Smooth muscle cell (in vitro differentiated cells): ENCODE measurements around the gene HEBP2. TPM values are rescaled to one million over a fixed set of nuclear protein-coding genes. Genes with fewer than 3 reads are reported as not detected.
"Not testable (repeated sequence)": the region's sequence is repeated elsewhere in the genome, so short reads cannot be mapped to it uniquely, and the experiment has no call there.

Experiments used
- DNase-seq: peaks from one replicate; lab custom pipeline; 2025; ENCODE audit not compliant: unreplicated experiment; lab: John Stamatoyannopoulos, UW
- H2AFZ ChIP-seq: fragments of 200-600 bp; sonication (generic); 2 replicates; pipeline ENCODE4 v1.6.0; 2016; ENCODE audit warnings: antibody characterized with exemption, low read depth, mild to moderate bottlenecking
- H3F3A ChIP-seq: fragments of 200-600 bp; sonication (generic); 2 replicates; pipeline ENCODE4 v1.6.0; 2017; ENCODE audit warnings: antibody characterized with exemption, low read depth
- H3K27ac ChIP-seq: fragments of 200-600 bp; sonication (generic); 2 replicates; pipeline ENCODE4 v1.5.1; 2016; ENCODE audit warnings: low read depth, mild to moderate bottlenecking
- H3K27me3 ChIP-seq: fragments of 200-600 bp; sonication (generic); 2 replicates; pipeline ENCODE4 v1.6.1; 2016; ENCODE audit warnings: low read depth, mild to moderate bottlenecking
- H3K36me3 ChIP-seq: fragments of 200-600 bp; sonication (generic); 2 replicates; pipeline ENCODE4 v1.5.1; 2016; ENCODE audit warnings: low read depth
- H3K4me1 ChIP-seq: fragments of 200-600 bp; sonication (generic); 2 replicates; pipeline ENCODE4 v1.5.1; 2016; ENCODE audit warnings: low read depth
- H3K4me2 ChIP-seq: fragments of 200-600 bp; sonication (generic); 2 replicates; pipeline ENCODE4 v1.6.0; 2016; ENCODE audit warnings: mild to moderate bottlenecking
- H3K4me3 ChIP-seq: fragments of 200-600 bp; sonication (generic); 2 replicates; pipeline ENCODE4 v1.5.1; 2016; ENCODE audit warnings: mild to moderate bottlenecking
- H3K79me2 ChIP-seq: fragments of 200-600 bp; sonication (generic); 2 replicates; pipeline ENCODE4 v1.6.0; 2016; ENCODE audit warnings: low read depth, mild to moderate bottlenecking
- H3K9ac ChIP-seq: fragments of 200-600 bp; sonication (generic); 2 replicates; pipeline ENCODE4 v1.6.0; 2016; ENCODE audit warnings: low read depth
- H3K9me3 ChIP-seq: fragments of 200-600 bp; sonication (generic); replicated peaks from 2 replicates; pipeline ENCODE4 v1.5.1; 2016; ENCODE audit warnings: low read depth
- H4K20me1 ChIP-seq: fragments of 200-600 bp; sonication (generic); 2 replicates; pipeline ENCODE4 v1.6.0; 2016; ENCODE audit warnings: low read depth
- CTCF ChIP-seq: fragments of 200-600 bp; sonication (generic); IDR thresholded peaks from 2 replicates; pipeline ENCODE4 v1.5.1; 2017; ENCODE audit warnings: borderline replicate concordance, mild to moderate bottlenecking, antibody characterized with exemption; ENCODE audit not compliant: insufficient read depth, poor library complexity, severe bottlenecking
- WGBS: methylation state at CpG from one replicate; pipeline ENCODE4 v1.1.7; 2016; ENCODE audit warnings: low lambda C conversion rate; 5-methylcytosine and 5-hydroxymethylcytosine counted together
- polyA plus RNA-seq: library from polyadenylated mRNA; unstranded; fragments of >200 nt; fragmentation: Nextera tagmentation; extraction: Ambion mirVana; gene quantifications from 2 replicates; pipeline ENCODE4 v1.2.1, GENCODE V29; 2016
- total RNA-seq: library from RNA; depleted of rRNA; stranded (reverse); fragments of >200 nt; gene quantifications from 2 replicates; pipeline ENCODE4 v1.2.3, GENCODE V29; 2014

HEBP2 gene
- total and polyA plus RNA-seq, 2 experiments from 2014 or later: 54.4 to 87.0 TPM

- Histone ChIP-seq H3K36me3 (peaks cover 5% of the 10 kb centered on the region), H3K9me3 (no peaks in the 10 kb centered on the region), H3K4me1 (no peaks in the 10 kb centered on the region), H3F3A (no peaks in the 10 kb centered on the region), H3K27ac (no peak overlapping the region), H3K4me3 (no peak overlapping the region), H2AFZ (no peak overlapping the region), H3K4me2 (no peak overlapping the region), H3K79me2 (no peaks in the 10 kb centered on the region), H4K20me1 (no peaks in the 10 kb centered on the region), H3K9ac (no peak overlapping the region), H3K27me3 (no peaks in the 10 kb centered on the region)
- 97% methylated on average over 48 of the region's 48 CpGs for WGBS
- no peak for TF ChIP-seq CTCF
- DNase-seq: no peak
These were observed 20.2 kb downstream of the HEBP2 start for GRCh38 chr6:138424004-138424904.

DNA sequence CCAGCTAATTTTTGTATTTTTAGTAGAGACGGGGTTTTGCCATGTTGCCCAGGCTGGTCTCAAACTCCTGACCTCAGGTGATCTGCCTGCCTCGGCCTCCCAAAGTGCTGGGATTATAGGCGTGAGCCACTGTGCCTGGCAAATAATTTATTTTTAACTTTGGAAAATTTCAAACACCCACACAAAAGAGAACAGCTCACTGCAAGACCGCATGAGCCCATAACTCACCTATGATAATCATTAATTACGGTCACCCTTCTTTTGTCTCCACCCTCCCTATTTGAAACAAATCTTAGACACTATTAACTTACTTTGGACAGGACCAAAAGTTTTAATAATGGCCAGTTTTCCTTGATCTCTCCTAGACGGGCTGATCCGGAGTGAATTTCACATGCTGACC, 21.2 kb downstream of the HEBP2 start:
- H3K4me3 ChIP-seq, H3K9me3 ChIP-seq, H3K27me3 ChIP-seq, H3K27ac ChIP-seq, H4K20me1 ChIP-seq, H3F3A ChIP-seq, H2AFZ ChIP-seq, H3K4me2 ChIP-seq, DNase-seq, H3K4me1 ChIP-seq, H3K36me3 ChIP-seq, H3K79me2 ChIP-seq, H3K9ac ChIP-seq: not testable (repeated sequence)
- 94% methylated on average over 7 of the region's 7 CpGs for WGBS

GRCh38 chr6:138426500-138427123, 22.6 kb downstream of the HEBP2 start:
- Histone ChIP-seq H3K4me3 (no peak overlapping the region), H3K36me3 (peaks cover 5% of the 10 kb centered on the region), H3K4me2 (no peak overlapping the region), H2AFZ (no peak overlapping the region), H3K9ac (no peak overlapping the region), H3K27me3 (no peaks in the 10 kb centered on the region), H3K27ac (no peak overlapping the region), H3F3A (no peaks in the 10 kb centered on the region), H3K4me1 (no peaks in the 10 kb centered on the region), H3K79me2 (no peaks in the 10 kb centered on the region), H4K20me1 (no peaks in the 10 kb centered on the region), H3K9me3 (no peaks in the 10 kb centered on the region)
- TF ChIP-seq CTCF: no peak
- no peak for DNase-seq
- 91% methylated on average over 5 of the region's 5 CpGs for WGBS

DNA sequence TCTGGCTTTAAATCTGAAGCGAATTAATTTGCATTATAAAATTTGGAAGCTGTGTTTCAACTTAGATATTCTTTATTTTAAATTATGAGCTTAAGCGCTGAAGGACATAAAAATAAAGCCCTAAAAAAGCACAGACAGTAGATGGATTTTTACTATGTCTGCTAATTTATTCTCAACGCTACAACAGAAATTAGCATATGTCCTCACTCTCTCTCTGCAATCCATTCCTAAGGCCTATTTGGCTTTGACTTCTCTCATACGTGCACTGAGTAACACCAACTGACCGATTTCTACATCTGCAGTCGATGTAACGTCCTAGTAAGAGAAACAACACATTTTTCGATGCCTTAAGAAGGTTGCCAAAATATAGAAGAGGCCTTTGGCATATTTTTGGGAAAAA, 23.7 kb downstream of the HEBP2 start:
- H3K9ac ChIP-seq: no peak overlapping the region
- TF ChIP-seq CTCF: no peak
- DNase-seq: no peak
- H3K9me3 ChIP-seq: no peaks in the 10 kb centered on the region
- H3K79me2 ChIP-seq: no peaks in the 10 kb centered on the region
- H3K36me3 ChIP-seq: no peaks in the 10 kb centered on the region
- no peaks in the 10 kb centered on the region for H3K4me1 ChIP-seq
- H2AFZ ChIP-seq: no peak overlapping the region
- 96% methylated on average over 8 of the region's 8 CpGs for WGBS
- no peak overlapping the region for H3K27ac ChIP-seq
- no peak overlapping the region for H3K4me3 ChIP-seq
- H3F3A ChIP-seq: no peaks in the 10 kb centered on the region
- H4K20me1 ChIP-seq: no peaks in the 10 kb centered on the region
- H3K4me2 ChIP-seq: no peak overlapping the region
- no peaks in the 10 kb centered on the region for H3K27me3 ChIP-seq
